GM18951 (cell line): ENCODE data around the gene FNDC3B.

ENCODE experiments used
- POLR2A ChIP-seq: IDR thresholded peaks from 4 replicates; pipeline ENCODE4 v1.6.1; 2011; ENCODE audit warnings: mild to moderate bottlenecking; ENCODE audit not compliant: insufficient read length, insufficient read depth; ENCODE audit errors: extremely low read depth
- in situ Hi-C: fragments of 300-500 bp; cut with MboI; formaldehyde crosslinking; loops from one replicate; pipeline ENCODE4 v1.12.0; 2022; ENCODE audit warnings: low sequenced_read_pairs, mixed read lengths, inconsistent platforms; ENCODE audit not compliant: unreplicated experiment

The FNDC3B gene

GRCh38 chr3:172203522-172204258 is 164.3 kb downstream of the FNDC3B start:
- in situ Hi-C loops = no loop called here
- TF ChIP-seq POLR2A = no peak

GRCh38 chr3:172204716-172205115 is 165.3 kb downstream of the FNDC3B start:
- in situ Hi-C loops = no loop called here
- TF ChIP-seq POLR2A = no peak

GRCh38 chr3:172208586-172209332 is 169.4 kb downstream of the FNDC3B start:
- TF ChIP-seq POLR2A = no peak
- in situ Hi-C loops = no loop called here

- in situ Hi-C loops = no loop called here
- TF ChIP-seq POLR2A = no peak
Observed at GRCh38 chr3:172209333-172210321, 170.2 kb downstream of the FNDC3B start.

GRCh38 chr3:172210355-172210754 is 171.0 kb downstream of the FNDC3B start:
- in situ Hi-C loops = no loop called here
- no peak for TF ChIP-seq POLR2A

GRCh38 chr3:172211123-172211522 is 171.7 kb downstream of the FNDC3B start:
- in situ Hi-C loops = no loop called here
- no peak for TF ChIP-seq POLR2A

GRCh38 chr3:172213200-172213599 is 173.8 kb downstream of the FNDC3B start:
- in situ Hi-C loops = no loop called here
- TF ChIP-seq POLR2A = no peak

- TF ChIP-seq POLR2A = no peak
- in situ Hi-C loops = no loop called here
Observed at GRCh38 chr3:172213904-172214303, 174.5 kb downstream of the FNDC3B start.

- in situ Hi-C loops = no loop called here
- TF ChIP-seq POLR2A = no peak
Observed at GRCh38 chr3:172216267-172216666, 176.9 kb downstream of the FNDC3B start.

- in situ Hi-C loops = no loop called here
- no peak for TF ChIP-seq POLR2A
Observed at GRCh38 chr3:172216911-172217310, 177.5 kb downstream of the FNDC3B start.

- in situ Hi-C loops = no loop called here
- TF ChIP-seq POLR2A = no peak
Observed at GRCh38 chr3:172217877-172218276, 178.5 kb downstream of the FNDC3B start.

GRCh38 chr3:172218350-172219323 is 179.3 kb downstream of the FNDC3B start:
- no peak for TF ChIP-seq POLR2A

More at GRCh38 chr3:172218350-172219323, 179.3 kb downstream of the FNDC3B start:
- in situ Hi-C loops = no loop called here
